Fibroblast of the aortic adventitia (primary cell): ENCODE results near the gene ALDH18A1. TPM values are rescaled to one million over a fixed set of nuclear protein-coding genes. Genes with fewer than 3 reads are reported as not detected.

Experiments used
- DNase-seq: peaks from one replicate; pipeline ENCODE4 v3.0.0-alpha.2; 2010; ENCODE audit warnings: low read depth
- H3K4me3 ChIP-seq: 2 replicates; pipeline ENCODE4 v1.5.1; 2011; ENCODE audit warnings: low read depth, mild to moderate bottlenecking, control low read depth, low read length, moderate library complexity
- total RNA-seq: library from RNA; depleted of rRNA; stranded (reverse); fragments of >200 nt; gene quantifications from 2 replicates; pipeline ENCODE4 v1.2.3, GENCODE V29; 2012; ENCODE audit warnings: low replicate concordance
- TF ChIP-seq, protein P1 (sequence below): IDR thresholded peaks from 2 replicates; pipeline ENCODE4 v1.5.1; 2011; ENCODE audit warnings: mild to moderate bottlenecking, low read length, control low read depth, inconsistent platforms; ENCODE audit not compliant: insufficient read depth

ALDH18A1 gene
- total RNA-seq, 1 donor = 76.9 TPM

DNA sequence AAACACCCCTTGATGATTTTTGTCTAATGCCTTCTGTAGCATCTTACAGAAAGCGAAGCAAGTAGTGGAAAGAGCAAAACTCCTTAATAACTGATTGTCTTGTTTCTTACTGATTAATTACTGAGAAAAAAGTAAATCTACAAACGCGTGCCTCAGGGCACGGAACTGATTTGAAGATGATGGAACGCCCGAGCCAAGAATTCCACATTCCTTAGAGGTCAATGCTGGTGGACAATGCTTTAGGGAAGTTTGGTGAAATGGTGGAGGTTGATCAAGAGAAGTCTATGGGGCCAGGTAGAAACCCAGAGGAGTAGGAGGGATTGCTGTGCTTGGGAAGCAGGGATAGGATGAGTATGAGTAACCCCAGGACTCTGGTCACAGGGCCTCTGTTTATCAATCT, 90.4 kb downstream of the ALDH18A1 start:
- TF ChIP-seq, protein P1, sequence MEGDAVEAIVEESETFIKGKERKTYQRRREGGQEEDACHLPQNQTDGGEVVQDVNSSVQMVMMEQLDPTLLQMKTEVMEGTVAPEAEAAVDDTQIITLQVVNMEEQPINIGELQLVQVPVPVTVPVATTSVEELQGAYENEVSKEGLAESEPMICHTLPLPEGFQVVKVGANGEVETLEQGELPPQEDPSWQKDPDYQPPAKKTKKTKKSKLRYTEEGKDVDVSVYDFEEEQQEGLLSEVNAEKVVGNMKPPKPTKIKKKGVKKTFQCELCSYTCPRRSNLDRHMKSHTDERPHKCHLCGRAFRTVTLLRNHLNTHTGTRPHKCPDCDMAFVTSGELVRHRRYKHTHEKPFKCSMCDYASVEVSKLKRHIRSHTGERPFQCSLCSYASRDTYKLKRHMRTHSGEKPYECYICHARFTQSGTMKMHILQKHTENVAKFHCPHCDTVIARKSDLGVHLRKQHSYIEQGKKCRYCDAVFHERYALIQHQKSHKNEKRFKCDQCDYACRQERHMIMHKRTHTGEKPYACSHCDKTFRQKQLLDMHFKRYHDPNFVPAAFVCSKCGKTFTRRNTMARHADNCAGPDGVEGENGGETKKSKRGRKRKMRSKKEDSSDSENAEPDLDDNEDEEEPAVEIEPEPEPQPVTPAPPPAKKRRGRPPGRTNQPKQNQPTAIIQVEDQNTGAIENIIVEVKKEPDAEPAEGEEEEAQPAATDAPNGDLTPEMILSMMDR = no peak
- no peak for DNase-seq
- H3K4me3 ChIP-seq = no peak overlapping the region

DNA sequence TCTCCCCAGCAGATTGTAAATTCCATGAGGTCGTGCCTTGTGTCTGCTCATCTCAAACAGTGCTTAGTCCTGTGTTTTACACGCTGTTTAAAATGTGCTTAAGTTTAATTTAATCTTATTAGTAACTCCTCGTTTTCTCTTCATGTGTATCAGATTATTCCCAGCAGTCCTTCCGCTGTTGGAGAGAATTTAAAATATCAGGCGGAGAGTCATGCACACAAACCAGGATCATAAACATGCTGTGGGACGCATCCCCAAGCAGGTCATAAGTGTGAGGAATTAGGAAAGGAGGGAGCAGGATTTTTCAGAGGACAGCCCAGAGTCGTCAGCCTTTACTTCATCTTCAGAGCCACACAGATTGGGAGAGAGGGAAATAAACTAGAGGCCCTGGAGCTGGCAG, 91.2 kb downstream of the ALDH18A1 start:
- no peak overlapping the region for H3K4me3 ChIP-seq
- no peak for DNase-seq
- TF ChIP-seq, protein P1 = no peak

DNA sequence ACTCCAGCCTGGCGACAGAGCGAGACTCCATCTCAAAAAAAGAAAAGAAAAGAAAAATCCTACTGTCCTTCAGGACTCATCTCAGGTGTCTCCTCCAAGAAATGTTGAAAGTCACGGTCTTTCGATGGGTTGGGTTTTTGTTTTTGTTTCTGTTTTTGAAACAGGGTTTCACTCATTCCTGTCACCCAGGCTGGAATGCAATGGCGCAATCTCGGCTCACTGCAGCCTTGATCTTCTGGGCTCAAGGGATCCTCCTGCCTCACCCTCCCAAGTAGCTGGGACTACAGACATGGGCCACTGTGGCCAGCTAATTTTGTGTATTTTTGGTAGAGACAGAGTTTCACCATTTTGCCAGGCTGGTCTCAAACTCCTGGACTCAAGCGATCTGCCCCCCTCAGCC, 92.2 kb downstream of the ALDH18A1 start:
- TF ChIP-seq, protein P1 = no peak
- H3K4me3 ChIP-seq = no peak overlapping the region
- DNase-seq = no peak

DNA sequence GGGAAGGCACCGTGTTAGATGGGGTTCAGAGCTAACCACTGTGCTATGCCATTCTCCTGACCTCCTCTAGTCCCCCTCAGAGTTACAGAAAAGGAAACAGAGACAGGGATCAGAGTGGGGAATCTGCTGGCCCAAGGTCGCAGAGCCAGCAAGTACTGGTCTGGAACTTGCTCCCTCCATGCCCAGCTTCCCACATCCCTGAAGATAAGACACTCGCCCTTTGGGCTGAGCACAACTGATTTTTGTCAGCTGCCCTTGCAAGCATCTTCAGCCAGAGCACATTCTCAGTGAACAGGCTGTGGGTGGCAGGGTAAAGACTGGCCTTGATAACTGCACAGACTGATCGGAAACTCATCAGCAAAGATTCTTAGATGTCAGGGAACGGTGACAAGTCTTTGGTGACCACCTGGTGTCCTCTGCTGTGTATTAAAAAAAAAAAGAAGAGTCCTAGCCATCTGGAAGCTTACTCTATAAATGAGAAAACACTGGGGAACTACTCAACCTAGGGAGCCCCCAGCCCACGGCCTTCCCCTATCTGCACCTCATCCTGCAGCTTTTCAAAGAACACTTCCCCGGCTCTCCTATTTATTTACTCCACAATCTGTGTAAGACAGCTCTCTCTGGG, 94.1 kb downstream of the ALDH18A1 start:
- TF ChIP-seq, protein P1 = no peak
- DNase-seq = no peak
- no peak overlapping the region for H3K4me3 ChIP-seq

DNA sequence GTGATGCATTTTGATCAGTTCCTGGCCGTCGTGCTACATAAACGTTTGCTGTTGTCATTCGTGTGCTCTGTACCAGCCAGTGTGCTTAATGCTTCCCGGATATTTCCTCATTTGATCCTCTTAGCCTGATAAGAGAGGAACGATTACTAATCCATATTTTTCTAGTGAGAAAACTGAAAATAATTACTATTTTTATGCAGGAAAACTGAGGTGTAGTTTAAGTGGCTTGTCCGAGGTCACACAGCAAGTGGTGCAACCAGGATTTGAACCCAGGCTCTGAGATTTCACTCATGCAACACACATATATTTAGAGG, 94.7 kb downstream of the ALDH18A1 start:
- TF ChIP-seq, protein P1 = no peak
- no peak for DNase-seq
- H3K4me3 ChIP-seq = no peak overlapping the region

DNA sequence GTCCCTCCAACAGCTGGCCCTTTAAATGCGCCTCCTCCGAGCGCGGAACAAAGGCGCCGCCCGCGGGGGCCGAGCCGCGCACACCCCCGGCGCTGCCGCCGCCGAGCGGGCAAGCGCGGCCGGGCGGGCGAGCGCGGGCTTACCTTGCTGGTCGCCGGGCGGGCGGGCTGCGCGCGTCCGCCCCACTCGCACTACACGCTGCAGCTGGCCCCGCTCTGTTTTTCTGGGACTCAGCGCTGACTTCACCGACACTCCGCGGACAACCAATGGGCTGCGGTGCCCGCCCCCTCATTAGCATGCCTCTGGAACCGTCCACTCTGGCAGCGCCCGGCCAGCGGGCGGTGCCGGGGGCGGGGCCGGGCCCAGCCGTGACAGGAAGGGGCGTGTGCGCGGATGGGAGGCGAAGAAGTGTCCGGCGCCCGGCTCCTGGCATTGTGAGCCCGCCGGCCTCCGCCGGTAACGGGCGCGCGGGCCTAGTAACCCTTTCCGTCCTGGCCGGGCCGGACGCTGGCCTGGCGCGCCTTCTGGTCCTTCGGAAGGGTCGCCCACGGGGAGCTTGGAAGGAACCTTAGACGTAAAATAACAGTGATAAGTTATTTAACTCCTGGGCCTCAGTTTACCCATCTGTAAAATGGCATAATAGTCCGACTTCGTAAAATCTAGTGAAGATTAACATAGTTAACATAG, 95.2 kb downstream of the ALDH18A1 start, which contains the start of gene SORBS1:
Gene SORBS1 (minus strand): TSS at position 195 of the 687 bp plus-strand sequence. CDS start 120,236 bp downstream, outside the sequence.
- TF ChIP-seq, protein P1 = no peak
- H3K4me3 ChIP-seq = peak within 1 kb of the TSS; percentile 83
- DNase-seq = peak; percentile 88
